HG03558 (cell line): ENCODE data around the gene DBET.
"Not testable (repeated sequence)": the region's sequence is repeated elsewhere in the genome, so short reads cannot be mapped to it uniquely, and the experiment has no call there.

ENCODE experiments used
- ATAC-seq: cut with Tn5 transposase; IDR thresholded peaks from one replicate; pipeline ENCODE4 v1.9.1; 2021; ENCODE audit warnings: moderate number of reproducible peaks; ENCODE audit not compliant: unreplicated experiment; ENCODE audit errors: extremely low read depth

Gene DBET

DNA sequence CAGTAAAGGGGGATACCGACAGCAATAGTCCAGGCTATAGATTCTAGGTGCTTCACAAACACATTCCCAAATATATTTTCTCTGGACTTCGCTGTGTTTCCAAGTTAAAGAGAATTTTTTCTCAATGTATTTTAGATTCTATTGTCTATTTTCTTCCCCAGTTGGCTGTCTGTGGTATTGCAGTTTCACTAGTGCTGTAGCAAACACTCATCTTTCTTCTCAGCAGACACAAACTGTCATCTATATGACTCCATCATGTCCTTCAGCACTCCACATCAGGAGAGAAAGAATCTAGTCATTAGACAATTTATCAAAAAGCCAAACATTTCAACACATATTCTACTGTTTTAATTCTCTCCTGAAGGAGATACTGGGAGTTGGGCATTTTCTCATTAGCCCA is at the start of gene DBET:
DBET (plus strand) TSS at position 161 of the 400 bp plus-strand sequence.
- ATAC-seq = not testable (repeated sequence)

DNA sequence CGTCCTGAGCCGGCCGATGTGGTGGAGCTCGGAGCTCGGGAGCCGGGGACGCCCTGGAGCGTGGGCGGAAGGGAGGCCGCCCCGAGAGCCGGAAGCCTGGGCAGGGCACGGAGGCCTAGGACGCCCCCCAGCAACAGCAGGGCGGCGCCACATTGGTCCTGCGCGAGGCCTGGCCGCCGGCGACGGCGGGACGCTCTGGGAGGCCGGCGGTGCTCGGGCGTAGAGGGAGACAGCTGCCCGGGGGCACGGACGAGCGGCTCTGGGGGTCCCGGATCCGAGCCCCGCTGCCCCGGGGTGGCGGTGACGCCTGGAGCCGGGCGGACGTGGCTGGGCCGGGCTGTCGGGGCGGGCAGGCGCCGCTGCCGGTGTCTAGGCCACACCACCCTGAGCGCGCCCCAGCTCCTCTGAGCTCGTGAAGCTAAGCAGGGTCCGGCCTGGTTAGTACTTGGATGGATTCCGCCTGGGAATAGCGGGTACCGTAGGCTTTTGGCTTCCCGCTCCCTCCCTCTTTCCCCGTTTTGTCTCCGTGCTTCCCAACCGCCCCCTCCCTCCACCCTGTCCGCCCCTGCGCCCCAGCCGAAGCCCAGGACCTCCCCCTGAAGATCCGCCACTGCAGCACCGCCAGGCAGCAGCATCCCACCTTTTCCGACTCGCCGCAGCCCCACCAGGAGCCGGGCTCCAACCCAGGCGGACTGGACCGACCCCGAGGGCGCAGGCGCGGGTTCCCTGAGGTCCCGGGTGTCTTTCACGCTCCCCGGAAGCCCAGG is 49.3 kb upstream of the DBET start:
- ATAC-seq = no peak

DNA sequence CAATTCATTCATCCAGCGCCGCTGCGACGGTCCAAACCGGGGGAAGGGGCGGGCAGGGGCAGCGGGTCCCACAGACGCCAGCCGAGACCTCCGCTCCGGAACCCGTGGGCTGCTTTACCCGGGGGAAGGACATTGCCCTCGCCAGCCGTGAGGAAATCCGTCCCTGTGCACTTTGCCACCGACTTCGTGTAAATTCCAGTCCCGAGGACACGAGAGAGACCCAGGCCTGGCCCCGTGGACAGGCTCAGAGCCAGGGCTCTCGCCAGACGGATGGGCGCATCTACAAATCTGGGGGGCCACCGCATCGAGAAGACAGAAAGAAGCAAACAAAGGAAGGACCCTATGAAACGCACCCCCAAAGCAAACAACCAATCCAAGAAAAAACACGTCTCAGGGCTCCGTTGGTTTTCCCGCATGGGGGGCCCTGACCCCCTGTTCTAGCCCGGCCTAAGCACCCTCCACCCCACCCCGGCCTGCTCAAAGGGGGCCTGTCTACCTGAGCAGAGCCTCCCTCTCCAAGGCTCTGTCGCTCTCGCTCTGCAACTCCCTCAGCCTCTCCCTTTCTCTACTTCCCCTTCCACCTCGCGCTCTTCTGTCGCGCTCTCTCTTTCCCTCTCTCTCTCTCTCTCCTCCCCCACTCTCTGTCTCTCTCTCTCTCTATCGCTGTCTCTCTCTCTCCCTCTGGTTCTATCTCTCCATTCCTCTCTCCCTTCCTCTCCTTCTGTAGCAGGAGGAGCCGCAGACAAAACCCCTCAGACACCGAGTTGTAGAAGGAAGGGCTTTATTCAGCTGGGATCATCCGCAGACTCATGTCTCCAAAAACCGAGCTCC is 48.5 kb upstream of the DBET start:
- ATAC-seq = no peak

DNA sequence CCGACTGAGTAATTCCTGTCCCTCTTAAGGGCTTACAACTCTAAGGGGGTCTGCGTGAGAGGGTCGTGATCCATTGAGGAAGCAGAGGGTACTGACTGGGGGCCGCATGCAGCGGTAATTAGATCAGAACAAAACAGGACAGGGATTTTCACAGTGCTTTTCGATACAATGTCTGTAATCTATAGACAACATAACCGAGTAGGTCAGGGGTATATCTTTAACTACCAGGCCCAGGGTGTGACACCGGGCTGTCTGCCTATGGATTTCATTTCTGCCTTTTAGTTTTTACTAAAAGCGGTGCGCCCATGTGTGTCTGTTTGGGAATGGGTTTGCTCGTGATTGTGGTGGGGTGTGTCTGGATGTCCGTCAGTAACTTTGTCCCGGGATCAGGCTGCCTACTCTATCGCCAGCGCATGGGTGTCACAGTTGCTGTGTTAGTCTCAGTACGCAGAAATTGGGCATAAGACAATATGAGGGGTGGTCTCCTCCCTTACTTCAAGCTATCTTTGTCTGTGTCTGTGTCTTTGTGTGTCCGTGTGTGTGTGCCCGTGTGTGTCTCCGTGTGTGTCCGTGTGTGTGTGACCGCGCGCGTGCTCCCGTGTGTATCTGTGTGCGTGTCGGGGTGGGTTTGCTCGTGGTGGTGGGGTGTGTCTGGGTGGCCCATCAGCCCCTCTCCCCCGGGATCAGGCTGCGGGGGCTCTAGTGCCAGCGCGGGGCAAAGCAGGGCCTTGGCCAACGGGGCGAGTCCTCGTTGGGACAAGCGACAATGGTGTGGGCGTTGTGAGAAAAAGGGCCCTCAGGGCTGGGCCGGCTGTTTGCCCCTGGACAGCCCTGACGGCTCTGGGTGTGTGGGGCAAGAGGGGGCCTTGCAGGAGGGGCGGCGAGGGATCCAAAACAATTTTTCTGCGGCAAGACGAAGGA is 47.7 kb upstream of the DBET start:
- no peak for ATAC-seq

DNA sequence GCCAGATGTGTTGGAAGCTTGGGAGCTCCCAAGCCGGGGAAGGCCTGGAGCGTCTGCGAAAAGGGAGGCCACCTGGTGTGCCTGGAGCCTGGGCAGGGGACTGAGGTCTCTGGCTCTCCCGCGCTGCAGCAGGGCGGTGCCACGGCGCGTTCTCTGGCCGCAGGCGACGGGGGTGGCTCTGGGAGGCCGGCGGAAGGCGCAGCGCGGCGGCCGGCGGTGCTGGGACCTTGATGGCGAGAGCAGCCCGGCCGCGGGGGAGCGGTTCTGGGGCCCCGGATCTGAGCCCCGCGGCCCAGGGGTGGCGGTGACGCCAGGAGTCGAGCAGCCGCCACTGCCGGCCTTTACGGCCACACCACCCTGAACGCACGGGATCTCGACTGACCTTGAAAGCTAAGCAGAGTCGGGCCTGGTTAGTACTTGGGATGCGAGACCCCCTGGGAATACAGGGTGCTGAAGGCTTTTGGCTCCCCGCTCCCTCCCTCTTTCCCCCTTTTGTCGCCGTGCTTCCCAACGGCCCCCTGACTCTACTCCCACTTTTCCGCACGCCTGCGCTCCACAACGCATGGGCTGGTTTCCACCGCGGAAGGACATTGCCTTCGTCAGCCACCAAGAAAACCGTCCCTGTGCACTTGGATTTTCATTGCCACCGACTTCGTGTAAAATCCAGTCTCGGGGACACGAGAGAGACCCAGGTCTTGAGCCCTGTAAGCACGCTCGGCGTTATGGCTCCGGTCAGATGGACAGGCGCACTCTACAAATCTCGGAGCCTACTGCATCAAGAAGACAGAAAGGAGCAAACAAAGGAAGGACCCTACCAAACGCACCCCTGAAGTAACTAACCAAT is 46.7 kb upstream of the DBET start:
- no peak for ATAC-seq

DNA sequence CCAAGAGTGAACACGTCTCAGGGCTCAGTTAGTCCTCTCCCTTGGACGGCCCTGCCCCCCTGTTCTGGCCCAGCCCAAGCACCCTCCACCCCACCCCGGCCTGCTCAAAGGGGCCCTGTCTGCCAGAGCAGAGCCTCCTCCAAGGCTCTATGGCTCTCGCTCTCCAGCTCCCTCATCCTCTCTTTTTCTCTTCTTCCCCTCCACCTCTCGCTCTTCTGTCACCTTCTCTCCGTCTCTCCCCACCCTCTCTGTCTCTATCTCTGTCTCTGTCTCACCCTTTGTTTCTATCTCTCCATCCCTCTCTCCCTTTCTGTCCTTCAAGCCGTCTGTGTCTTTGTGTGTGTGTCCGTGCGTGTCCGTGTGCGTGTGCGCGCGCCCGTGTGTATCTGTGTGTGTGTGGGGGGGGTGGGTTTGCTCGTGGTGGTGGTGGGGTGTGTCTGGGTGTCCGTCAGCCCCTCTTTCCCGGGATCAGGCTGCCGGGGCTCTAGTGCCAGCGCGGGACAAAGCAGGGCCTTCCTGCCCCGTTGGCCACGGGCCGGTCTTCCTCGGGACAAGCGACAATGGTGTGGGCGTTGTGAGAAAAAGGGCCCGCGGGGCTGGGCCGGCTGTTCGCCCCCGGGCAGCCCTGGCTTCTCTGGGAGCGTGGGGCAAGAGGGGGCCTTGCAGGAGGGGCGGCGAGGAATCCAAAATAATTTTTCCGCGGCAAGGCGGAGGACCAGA is 45.9 kb upstream of the DBET start:
- no peak for ATAC-seq

DNA sequence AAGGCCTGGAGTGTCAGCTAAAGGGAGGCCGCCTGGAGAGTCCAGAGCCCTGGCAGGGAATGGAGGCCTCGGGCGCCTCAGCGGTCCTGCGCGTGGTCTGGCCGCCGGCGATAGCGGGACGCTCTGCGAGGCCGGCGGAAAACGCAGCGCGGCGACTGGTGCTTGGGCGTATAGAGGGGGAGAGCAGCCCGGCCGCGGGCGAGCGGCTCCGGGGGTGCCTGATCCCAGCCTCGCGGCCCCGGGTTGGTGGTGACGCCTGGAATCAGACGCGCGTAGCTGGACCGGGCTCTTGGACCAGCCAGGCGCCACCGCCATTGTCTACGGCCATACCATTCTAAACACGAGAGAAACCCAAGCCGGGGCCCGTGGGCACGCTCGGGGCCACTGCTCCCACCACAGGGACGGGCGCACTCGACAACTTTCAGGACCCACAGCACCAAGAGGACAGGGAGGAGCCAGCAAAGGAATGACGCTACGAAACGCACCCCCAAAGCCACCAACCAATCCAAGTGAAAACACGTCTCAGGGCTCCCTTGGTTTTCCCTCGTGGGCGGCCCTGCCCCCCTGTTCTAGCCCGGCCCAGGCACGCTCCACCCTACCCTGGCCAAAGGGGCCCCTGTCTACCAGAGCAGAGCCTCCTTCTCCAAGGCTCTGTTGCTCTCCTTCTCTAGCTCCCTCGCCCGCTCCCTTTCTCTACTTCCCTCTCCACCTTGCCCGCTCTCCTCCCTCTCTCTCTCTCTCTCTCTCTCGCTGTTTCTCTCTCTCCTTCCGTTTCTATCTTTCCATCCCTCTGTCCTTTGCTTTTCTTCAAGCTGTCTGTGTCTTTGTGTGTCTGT is 45.1 kb upstream of the DBET start:
- ATAC-seq = no peak

DNA sequence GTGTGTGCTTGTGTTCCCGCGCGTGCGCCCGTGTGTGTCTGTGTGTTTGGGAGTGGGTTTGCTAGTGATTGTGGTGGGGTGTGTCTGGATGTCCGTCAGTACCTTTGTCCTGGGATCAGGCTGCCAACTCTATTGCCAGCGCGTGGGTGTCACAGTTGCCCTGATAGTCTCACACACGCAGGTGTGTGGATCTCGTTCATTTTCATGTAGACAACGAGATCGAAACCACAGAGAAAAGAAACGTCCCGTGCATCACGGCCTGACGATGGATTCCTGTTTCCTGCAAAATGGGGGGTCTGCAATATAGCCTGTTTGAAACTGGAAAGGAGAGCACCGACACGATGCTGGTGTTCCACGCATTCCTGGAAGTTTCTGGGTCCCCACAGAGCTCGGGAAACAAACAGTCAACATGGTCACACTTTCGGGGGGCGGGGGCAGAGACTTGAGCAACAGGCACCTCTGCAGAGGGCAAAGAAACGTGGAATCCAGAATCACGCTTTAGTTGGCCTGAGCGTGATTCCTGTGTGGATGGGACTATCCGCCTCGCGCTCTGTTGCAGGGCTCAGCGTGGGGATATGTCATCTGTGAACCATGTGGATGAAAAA is 44.3 kb upstream of the DBET start:
- not testable (repeated sequence) for ATAC-seq

DNA sequence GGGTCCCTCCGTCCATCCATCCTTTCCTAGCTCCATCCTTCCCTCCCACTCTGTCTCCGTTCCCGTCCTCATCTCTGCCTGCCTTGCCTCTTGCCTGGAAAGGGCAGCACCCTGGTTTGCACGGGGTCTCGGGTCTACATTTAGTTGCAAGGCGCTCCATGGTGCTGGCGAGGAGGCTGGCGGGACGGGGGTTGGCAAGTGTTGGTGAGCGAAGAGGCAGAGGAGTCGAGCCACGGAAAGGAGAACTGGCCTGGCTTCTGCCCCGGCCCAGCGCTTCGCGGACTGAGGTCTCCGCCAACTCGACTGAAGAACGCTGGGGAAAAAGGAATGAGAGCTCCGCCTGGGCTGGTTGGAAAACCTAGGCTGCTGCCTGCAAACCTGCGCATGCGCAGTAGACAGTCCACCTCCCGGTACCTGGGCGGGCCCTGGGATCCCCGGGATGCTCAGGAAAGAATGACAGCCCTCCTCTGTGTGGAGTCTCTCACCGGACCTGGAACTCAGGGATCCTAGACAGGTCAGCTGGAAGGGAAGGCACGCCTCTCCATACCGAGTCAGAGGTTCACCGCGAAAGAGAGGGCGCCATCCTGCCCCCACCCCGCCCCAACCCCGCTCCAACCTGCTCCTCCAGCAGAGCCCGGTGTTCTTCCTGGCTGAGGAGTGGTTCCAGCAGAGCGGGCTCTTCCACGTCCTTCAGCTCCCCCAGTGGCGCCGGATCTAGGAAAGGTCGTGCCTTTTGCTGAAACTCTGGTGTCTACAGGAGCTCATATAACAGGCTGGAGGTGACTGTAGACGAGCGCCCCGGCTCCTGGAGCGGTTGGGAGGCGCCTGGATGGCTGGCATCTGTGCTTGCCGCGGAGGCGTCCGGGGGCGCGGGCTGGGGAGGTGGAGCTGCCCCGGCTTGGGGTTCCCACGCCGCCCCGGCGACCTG is 43.2 kb upstream of the DBET start:
- no peak for ATAC-seq

DNA sequence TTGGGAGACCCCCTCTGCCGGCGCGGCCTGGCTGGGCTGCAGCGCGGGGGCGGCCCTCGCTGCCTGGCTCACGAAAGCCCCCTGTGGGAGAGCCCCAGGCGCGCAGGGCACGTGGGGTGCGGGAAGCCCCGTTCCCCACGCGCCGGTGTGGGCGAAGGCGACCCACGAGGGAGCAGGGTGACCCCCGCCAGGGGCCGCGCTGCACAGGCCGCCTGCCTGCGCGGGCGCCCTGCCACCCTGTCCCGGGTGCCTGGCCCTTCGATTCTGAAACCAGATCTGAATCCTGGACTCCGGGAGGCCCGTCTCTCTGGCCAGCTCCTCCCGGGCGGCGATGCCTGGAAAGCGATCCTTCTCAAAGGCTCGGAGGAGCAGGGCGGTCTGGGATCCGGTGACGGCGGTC is 42.3 kb upstream of the DBET start:
- ATAC-seq = not testable (repeated sequence)

DNA sequence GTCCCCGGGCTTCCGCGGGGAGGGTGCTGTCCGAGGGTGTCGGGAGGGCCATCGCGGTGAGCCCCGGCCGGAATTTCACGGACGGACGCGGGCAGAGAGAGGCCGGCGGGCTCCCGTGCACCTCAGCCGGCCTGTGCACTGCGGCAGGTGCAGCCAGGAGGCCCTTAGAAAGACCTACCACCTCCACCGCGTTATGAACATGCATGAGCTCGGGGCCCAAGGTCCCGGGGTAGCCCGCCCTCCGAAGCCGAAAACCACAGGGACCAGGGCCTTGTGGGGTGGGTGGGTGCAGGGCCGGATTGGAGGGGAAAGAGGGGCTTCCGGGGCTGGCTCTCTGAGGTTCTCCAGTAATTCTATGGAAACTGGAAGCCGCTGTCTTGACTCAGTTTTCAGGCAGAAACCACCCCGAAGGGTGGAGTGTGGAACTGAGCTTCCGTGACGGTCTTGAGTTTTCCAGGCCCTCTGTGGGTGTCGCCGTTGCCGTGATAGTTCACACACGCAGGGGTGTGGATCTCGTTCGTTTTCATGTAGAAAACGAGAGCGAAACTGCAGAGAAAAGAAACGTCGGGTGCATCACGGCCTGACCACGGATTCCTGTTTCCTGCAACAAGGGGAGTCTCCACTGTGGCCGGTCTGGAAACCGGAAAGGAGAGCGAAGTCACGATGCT is 41.6 kb upstream of the DBET start:
- ATAC-seq = not testable (repeated sequence)

DNA sequence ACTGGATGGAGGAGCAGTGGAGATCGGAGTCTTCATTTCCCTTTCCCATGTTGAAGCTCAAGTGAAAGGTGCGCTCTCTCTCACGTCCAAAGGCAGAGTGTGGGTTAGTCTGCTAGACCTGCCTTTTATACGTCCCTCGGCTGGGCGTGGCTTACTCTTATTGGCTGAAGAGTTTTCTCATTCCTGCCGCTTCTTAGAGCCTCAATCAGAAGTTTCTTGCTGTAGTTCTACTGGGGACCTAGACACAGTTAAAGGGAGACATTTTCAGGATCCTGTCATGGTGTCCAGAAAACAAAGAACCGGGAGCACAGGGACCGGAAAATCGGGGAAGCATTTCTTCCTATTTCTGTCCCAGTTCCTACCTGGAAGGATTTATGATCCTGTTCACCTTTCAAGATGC is 37.1 kb upstream of the DBET start, which contains the start of gene FRG2:
FRG2 (minus strand) TSS at position 101 of the 400 bp plus-strand sequence; CDS start at position 49, 52 bp downstream.
- not testable (repeated sequence) for ATAC-seq

DNA sequence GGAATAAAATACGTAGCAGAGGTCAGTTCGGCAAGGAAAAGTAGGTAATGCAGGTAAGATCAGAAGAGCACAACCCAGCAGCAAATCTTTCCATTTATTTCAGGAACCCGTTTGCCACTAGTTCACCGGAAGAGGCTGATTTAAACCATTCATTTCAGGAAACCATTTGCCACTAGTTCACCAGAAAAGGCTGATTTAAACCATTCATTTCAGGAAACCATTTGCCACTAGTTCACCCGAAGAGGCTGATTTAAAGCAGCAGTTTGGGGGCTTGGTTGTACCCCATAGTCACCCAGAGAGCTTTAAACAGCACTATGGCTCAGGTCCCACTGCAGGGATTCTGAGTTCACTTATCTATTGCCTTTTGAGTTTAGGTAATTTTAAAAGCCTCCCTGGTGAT is 33.0 kb upstream of the DBET start:
- ATAC-seq = not testable (repeated sequence)

DNA sequence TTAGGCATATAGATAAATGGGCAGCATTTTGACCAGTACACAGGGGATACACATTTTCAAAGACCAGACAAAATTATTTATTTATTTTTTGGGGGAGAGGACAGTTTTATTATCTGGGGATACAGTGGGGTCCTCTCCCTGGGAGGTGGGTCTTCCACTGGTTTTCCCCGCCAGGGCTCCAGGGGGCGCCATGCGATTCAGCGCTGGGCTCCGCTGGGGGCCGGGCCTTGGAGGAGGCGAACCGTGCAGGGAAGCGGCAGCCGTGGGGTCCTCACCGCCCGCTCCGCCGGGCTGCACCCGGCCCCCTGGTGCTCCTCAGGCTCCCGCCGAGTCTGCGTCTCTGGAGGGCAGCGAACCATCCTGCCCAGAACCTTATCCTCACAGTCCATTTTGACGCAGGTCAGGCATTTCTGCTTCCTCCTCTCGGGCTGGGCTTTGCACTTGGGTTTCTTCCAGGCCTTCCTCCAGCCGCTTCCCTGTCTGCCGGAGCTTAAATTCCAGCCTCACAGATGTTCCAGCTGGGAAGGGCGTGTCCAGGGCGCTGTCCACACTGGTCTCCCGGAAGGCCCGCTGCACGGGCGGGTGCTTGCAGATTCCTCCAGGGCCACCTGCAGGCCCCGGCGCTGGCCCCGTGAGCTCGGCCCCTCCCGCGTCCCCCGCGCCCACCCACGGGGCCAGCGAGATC is 26.5 kb upstream of the DBET start:
- ATAC-seq = peak; percentile 52

DNA sequence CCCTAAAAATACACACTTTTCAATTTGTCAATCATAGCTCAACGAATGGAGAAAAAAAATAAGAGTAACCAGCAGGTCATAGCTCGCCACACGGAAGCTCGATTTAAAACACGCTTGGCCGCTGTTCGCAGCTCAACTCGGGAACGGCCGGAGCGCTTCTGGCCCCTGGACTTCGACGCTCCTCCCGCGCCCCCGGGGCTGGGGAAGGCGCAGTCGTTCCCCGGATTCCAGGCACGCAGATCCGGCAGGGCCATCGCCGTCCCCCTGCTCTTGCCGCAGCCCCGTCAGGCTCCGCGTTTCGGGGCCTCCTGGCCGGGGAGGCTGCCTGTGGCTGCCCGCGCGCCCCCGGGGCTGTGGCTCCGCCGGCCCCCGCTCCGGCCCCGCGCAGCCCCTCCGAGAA is 23.4 kb upstream of the DBET start:
- ATAC-seq = not testable (repeated sequence)
